Activated CD4-positive, alpha-beta T cell treated with anti-CD3 and anti-CD28 coated beads for 48 hours (primary cell): Measurements from ENCODE around the gene TYMP.

Experiments
- DNase-seq: peaks from one replicate; pipeline ENCODE4 v3.0.0-alpha.2; 2020

TYMP gene

DNA sequence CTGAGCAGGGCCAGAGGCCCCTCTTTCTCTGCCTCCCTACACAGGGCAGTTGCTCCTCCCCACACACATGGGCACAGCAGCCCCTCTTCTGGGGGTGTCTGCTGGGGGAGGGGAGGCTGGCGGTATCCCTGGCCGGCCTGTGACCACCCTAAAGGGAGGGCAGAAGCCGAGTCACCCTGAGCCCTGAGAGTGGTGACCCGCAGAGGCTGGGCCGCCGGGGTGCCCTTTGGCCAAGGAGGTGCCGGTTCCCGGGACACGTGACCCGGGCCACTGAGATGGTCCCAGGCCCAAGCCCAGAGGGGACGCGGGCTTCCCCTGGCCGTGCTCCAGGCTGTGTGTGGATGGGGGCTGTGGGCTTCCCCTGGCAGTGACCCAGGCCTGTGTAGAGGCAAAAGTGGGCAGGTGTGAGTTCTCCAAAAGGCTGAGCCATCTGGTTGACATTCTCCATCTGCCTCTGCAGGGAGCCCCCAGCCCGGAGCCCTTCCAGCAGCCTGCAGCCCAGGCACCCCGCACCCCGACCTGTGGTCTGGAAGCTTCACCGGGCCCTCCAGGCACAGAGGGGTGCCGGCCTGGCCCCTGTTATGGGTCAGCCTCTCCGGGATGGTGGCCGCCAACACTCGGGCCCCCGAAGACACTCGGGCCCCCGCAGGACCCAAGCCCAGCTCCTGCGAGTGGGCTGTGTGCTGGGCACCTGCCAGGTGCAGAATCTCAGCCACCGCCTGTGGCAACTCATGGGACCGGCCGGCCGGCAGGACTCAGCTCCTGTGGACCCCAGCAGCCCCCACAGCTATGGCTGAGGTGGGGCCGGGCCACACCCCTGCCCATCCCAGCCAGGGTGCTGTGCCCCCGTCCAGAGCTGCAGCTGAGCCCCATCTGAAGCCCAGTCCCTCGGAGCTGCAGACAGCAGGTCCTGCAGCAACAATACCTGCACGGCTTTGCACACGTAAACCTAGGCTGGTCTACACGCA lies 47.4 kb downstream of the TYMP start:
- no peak for DNase-seq

DNA sequence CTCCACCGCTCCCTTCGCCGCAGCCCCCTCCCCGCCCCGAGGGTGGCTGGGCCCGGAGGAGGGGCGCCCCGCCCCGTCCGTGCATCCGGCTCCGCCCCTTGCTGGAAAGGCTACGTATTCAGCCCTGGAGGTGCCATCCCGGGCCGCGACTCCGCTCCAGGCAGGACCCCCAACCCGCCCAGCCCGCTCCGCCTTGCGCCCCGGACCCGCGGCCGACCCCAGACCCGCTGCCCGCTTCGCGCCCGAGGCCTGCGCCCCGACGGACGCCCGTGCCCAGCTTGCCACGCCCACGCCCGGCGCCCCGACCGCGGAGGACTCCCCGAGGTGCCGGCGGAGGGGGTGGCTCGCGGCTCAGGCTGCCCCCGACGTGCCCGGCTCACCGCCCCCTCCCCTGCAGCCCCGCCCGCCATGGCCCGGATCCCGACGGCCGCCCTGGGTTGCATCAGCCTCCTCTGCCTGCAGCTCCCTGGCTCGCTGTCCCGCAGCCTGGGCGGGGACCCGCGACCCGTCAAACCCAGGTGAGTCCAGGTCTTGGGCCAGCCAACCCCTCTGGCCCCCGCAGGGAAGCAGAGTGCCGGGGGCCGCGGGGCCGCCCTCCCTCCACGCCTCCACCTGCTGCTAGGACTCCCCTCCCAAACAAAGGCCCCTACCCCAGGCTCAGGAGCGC lies 48.2 kb downstream of the TYMP start, which contains the start of gene ADM2:
TSS of gene ADM2 (plus strand) at position 104 of the 667 bp plus-strand sequence. CDS start at position 409, 305 bp downstream.
- DNase-seq = peak; percentile 71

DNA sequence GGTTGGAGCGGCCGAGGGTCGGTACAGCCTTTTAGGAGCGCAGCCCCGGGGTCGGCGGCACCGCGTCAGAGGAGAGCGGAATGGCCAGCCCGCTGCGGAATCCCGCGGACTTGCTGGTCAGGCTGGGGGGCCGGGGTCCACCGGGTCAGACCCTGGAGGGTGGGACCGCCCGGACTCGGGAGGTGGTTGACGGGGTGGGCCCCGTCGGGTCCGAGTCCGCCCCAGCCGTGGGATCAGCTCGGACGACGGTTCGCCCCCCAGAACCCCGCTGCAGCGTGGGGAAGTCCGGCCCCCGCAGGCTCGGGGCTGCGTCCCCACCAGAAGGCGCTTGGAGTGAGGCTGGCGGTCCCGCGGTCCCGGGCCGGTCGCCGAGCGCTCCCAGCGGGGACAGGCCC lies 48.8 kb downstream of the TYMP start:
- no peak for DNase-seq

DNA sequence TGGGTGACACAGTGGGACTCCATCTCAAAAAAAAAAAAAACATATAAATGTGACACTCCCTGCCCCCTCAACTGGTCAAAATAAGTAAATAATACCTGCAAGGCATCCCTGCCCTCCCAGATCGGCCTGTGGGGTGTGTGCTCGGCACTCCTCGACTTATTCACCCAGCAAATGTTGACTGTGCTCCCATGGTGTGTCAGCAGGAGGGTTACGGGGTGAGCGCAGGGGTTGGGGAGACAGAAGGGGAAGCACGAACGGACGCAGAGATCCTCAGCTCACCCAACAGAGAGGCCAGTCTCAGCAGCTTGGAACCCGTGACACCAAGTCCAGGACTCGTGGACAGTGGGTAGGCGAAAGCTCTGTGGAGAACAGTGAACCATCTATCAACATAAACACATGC lies 50.1 kb downstream of the TYMP start:
- no peak for DNase-seq

GRCh38 chr22:50477923-50478322 lies 51.9 kb downstream of the TYMP start:
- no peak for DNase-seq

- DNase-seq = no peak
These were observed 52.9 kb downstream of the TYMP start for GRCh38 chr22:50476868-50477267.
